Thoracic aorta (tissue), 2 donors: ENCODE measurements around the gene ARNT2. TPM values are rescaled to one million over a fixed set of nuclear protein-coding genes. Genes with fewer than 3 reads are reported as not detected.
"Not testable (repeated sequence)": the region's sequence is repeated elsewhere in the genome, so short reads cannot be mapped to it uniquely, and the experiment has no call there.

Experiments
- ATAC-seq: fragments of 150-250 bp; one replicate; pipeline ENCODE4 v1.8.0; 2017; ENCODE audit warnings: low read depth; ENCODE audit not compliant: insufficient number of reproducible peaks, low FRiP score
- DNase-seq: peaks from one replicate; pipeline ENCODE4 v3.0.0-alpha.2; 2020; ENCODE audit warnings: low spot score
- H3K27ac ChIP-seq, 2 donors: fragments of 200-600 bp; sonication (generic); 1 replicate in 1 of 2; 2 replicates in 1 of 2; pipeline ENCODE4 v1.5.1; 2016; ENCODE audit warnings: mild to moderate bottlenecking in 2 of 2, moderate library complexity in 2 of 2
- H3K27me3 ChIP-seq: fragments of 200-600 bp; sonication (generic); replicated peaks from 2 replicates; pipeline ENCODE4 v1.6.0; 2016; ENCODE audit warnings: mild to moderate bottlenecking; ENCODE audit not compliant: insufficient read depth
- H3K36me3 ChIP-seq: fragments of 200-600 bp; sonication (generic); one replicate; pipeline ENCODE4 v1.5.1; 2016
- H3K4me1 ChIP-seq, 2 donors: fragments of 200-600 bp; sonication (generic); 1 replicate in 1 of 2; 2 replicates in 1 of 2; pipeline versions ENCODE4 v1.5.1 to v1.6.0; 2016; ENCODE audit warnings: low read depth in 2 of 2, mild to moderate bottlenecking in 1 of 2; ENCODE audit not compliant: control insufficient read depth in 1 of 2
- H3K4me3 ChIP-seq: fragments of 200-600 bp; sonication (generic); 2 replicates; pipeline ENCODE4 v1.5.1; 2016; ENCODE audit warnings: mild to moderate bottlenecking
- H3K9me3 ChIP-seq: fragments of 200-600 bp; sonication (generic); 2 replicates; pipeline ENCODE4 v1.5.1; 2016
- CTCF ChIP-seq: fragments of 200-600 bp; sonication (generic); IDR thresholded peaks from one replicate; pipeline ENCODE4 v1.5.1; 2019; ENCODE audit warnings: antibody characterized with exemption
- total RNA-seq, 2 donors: library from RNA; depleted of rRNA; stranded (reverse); fragments of >200 nt; gene quantifications; one replicate each; pipeline versions ENCODE4 v1.1.0 to v1.2.3, GENCODE V29; 2016

The ARNT2 gene
- total RNA-seq, 2 donors from 2014 or later = 5.8 to 22.9 TPM

- Histone ChIP-seq H3K27me3 (no peaks in the 10 kb centered on the region), H3K9me3 (no peaks in the 10 kb centered on the region), H3K27ac (no peak overlapping the region), H3K4me1 (no peaks in the 10 kb centered on the region), H3K36me3 (no peaks in the 10 kb centered on the region), H3K4me3 (no peak overlapping the region)
- no peak for TF ChIP-seq CTCF
- ATAC-seq (no peak), DNase-seq (no peak)
These were observed 18.0 kb upstream of the ARNT2 start for GRCh38 chr15:80386151-80386550.

GRCh38 chr15:80388326-80388725, 15.9 kb upstream of the ARNT2 start:
- no peak for DNase-seq
- no peak for ATAC-seq
- no peaks in the 10 kb centered on the region for H3K4me1 ChIP-seq
- no peak for TF ChIP-seq CTCF
- H3K4me3 ChIP-seq = no peak overlapping the region
- H3K27ac ChIP-seq = no peak overlapping the region
- H3K36me3 ChIP-seq = no peaks in the 10 kb centered on the region
- no peaks in the 10 kb centered on the region for H3K9me3 ChIP-seq
- no peaks in the 10 kb centered on the region for H3K27me3 ChIP-seq

- Histone ChIP-seq H3K4me1 (no peaks in the 10 kb centered on the region), H3K9me3 (no peaks in the 10 kb centered on the region), H3K27ac (no peak overlapping the region), H3K27me3 (no peaks in the 10 kb centered on the region), H3K36me3 (no peaks in the 10 kb centered on the region), H3K4me3 (no peak overlapping the region)
- no peak for ATAC-seq
- TF ChIP-seq CTCF = no peak
- no peak for DNase-seq
These were observed 14.8 kb upstream of the ARNT2 start for GRCh38 chr15:80389370-80389769.

- H3K9me3 ChIP-seq, H3K4me3 ChIP-seq, H3K27me3 ChIP-seq, DNase-seq, ATAC-seq, H3K27ac ChIP-seq, H3K4me1 ChIP-seq, H3K36me3 ChIP-seq: not testable (repeated sequence)
These were observed 13.2 kb upstream of the ARNT2 start for GRCh38 chr15:80390942-80391341.

GRCh38 chr15:80395616-80396015, 8.6 kb upstream of the ARNT2 start:
- no peak for DNase-seq
- Histone ChIP-seq H3K36me3 (no peaks in the 10 kb centered on the region), H3K4me1 (no peaks in the 10 kb centered on the region), H3K27ac (no peak overlapping the region), H3K9me3 (no peaks in the 10 kb centered on the region), H3K4me3 (no peak overlapping the region), H3K27me3 (no peaks in the 10 kb centered on the region)
- no peak for ATAC-seq
- TF ChIP-seq CTCF = no peak

- no peak for TF ChIP-seq CTCF
- Histone ChIP-seq H3K36me3 (no peaks in the 10 kb centered on the region), H3K4me3 (no peak overlapping the region), H3K27ac (no peak overlapping the region), H3K9me3 (no peaks in the 10 kb centered on the region), H3K4me1 (no peaks in the 10 kb centered on the region), H3K27me3 (no peaks in the 10 kb centered on the region)
- no peak for DNase-seq
- no peak for ATAC-seq
These were observed 8.1 kb upstream of the ARNT2 start for GRCh38 chr15:80396096-80396495.
